Thyroid gland (tissue), 4 donors: ENCODE data around the gene CCT3. TPM values are rescaled to one million over a fixed set of nuclear protein-coding genes. Genes with fewer than 3 reads are reported as not detected.
A peak's percentile ranks its signal among the peaks of the same experiment; 100 is the strongest.

Source experiments
- DNase-seq, 2 donors: peaks; one replicate each; pipeline ENCODE4 v3.0.0-alpha.2; 2019
- H3K27ac ChIP-seq, 3 donors: fragments of 200-600 bp; sonication (generic); 1 replicate in 2 of 3; 2 replicates in 1 of 3; pipeline ENCODE4 v1.5.1; 2016 to 2019; ENCODE audit warnings: mild to moderate bottlenecking in 1 of 3, moderate library complexity in 1 of 3
- H3K27me3 ChIP-seq: fragments of 200-600 bp; sonication (generic); one replicate; pipeline ENCODE4 v1.5.1; 2019
- H3K36me3 ChIP-seq, 2 donors: fragments of 200-600 bp; sonication (generic); one replicate each; pipeline ENCODE4 v1.5.1; 2016 to 2019
- H3K4me1 ChIP-seq, 2 donors: fragments of 200-600 bp; sonication (generic); one replicate each; pipeline ENCODE4 v1.5.1; 2017 to 2019
- H3K4me3 ChIP-seq, 3 donors: fragments of 200-600 bp; sonication (generic); replicated peaks in 1 of 3; 1 replicate in 2 of 3; 2 replicates in 1 of 3; pipeline ENCODE4 v1.5.1; 2016; ENCODE audit warnings: mild to moderate bottlenecking in 1 of 3
- H3K9me3 ChIP-seq: fragments of 200-600 bp; sonication (generic); one replicate; pipeline ENCODE4 v1.5.1; 2017
- CTCF ChIP-seq, 6 experiments: fragments of 200-600 bp in 3 of 6; fragments of 450-650 bp in 3 of 6; sonication (generic) in 3 of 6; IDR thresholded peaks; one replicate each; pipeline ENCODE4 v1.5.1; 2016 to 2019; ENCODE audit warnings: antibody characterized with exemption in 6 of 6, mild to moderate bottlenecking in 2 of 6, inconsistent platforms in 1 of 6, moderate library complexity in 1 of 6
- POLR2A ChIP-seq, 2 donors: fragments of 450-650 bp; IDR thresholded peaks; one replicate each; pipeline ENCODE4 v1.6.1; 2017; ENCODE audit warnings: antibody characterized with exemption in 2 of 2, mild to moderate bottlenecking in 2 of 2, moderate library complexity in 1 of 2
- WGBS, 2 donors: methylation state at CpG; one replicate each; pipeline ENCODE4 v1.1.5; 2017; 5-methylcytosine and 5-hydroxymethylcytosine counted together
- intact Hi-C: fragments of 100-400 bp; cut with DNase I; formaldehyde crosslinking; loops from one replicate; pipeline ENCODE4 v1.15.1; 2023
- total RNA-seq, 4 donors: library from RNA; depleted of rRNA; stranded (reverse); fragments of >200 nt; gene quantifications; one replicate each; pipeline ENCODE4 v1.2.3, GENCODE V29; 2016

CCT3 gene
- total RNA-seq, 4 donors from 2014 or later, result 121 to 214 (median 170) TPM

- Histone ChIP-seq H3K4me3 (no peak overlapping the region), H3K9me3 (no peaks in the 10 kb centered on the region), H3K27ac (no peak overlapping the region), H3K27me3 (no peaks in the 10 kb centered on the region), H3K4me1 (no peaks in the 10 kb centered on the region), H3K36me3 (peaks cover 78 to 89% of the 10 kb centered on the region in 2 donors)
- WGBS, 2 donors, result 87 to 92% methylated on average over 3 of the region's 3 CpGs
- DNase-seq, result no peak
- TF ChIP-seq POLR2A (IDR thresholded peaks at IDR 0.05) (no peak), CTCF (IDR thresholded peaks at IDR 0.05) (no peak)
- intact Hi-C loops, result no loop called here
Measured at GRCh38 chr1:156320560-156320959, 17.5 kb downstream of the CCT3 start.

- H3K36me3 ChIP-seq, result peaks cover 82 to 93% of the 10 kb centered on the region in 2 donors
Measured at GRCh38 chr1:156319664-156320063, 18.4 kb downstream of the CCT3 start.

GRCh38 chr1:156316909-156317308 is 21.2 kb downstream of the CCT3 start:
- no peaks in the 10 kb centered on the region for H3K4me1 ChIP-seq
- WGBS, 2 donors, result 90 to 92% methylated on average over 7 of the region's 7 CpGs
- no peak overlapping the region for H3K4me3 ChIP-seq
- DNase-seq, result no peak
- intact Hi-C loops, result no loop called here
- H3K27ac ChIP-seq, result no peak overlapping the region
- no peaks in the 10 kb centered on the region for H3K9me3 ChIP-seq
- TF ChIP-seq POLR2A (IDR thresholded peaks at IDR 0.05) (no peak), CTCF (IDR thresholded peaks at IDR 0.05) (no peak)
- no peaks in the 10 kb centered on the region for H3K27me3 ChIP-seq
- H3K36me3 ChIP-seq, result peaks cover 74 to 88% of the 10 kb centered on the region in 2 donors

More at GRCh38 chr1:156319664-156320063, 18.4 kb downstream of the CCT3 start:
- H3K27ac ChIP-seq, result no peak overlapping the region
- no peaks in the 10 kb centered on the region for H3K9me3 ChIP-seq
- WGBS, 2 donors, result 60 to 75% methylated on average over 1 of the region's 1 CpG
- no peaks in the 10 kb centered on the region for H3K27me3 ChIP-seq
- DNase-seq, result peak in 1 of 2 donors; percentile 9
- H3K4me1 ChIP-seq, result no peaks in the 10 kb centered on the region
- no peak overlapping the region for H3K4me3 ChIP-seq
- TF ChIP-seq POLR2A (IDR thresholded peaks at IDR 0.05) (no peak), CTCF (IDR thresholded peaks at IDR 0.05) (peak in 4 of 6 experiments; percentile 14 to 47 (median 38))
- intact Hi-C loops, result no loop called here

GRCh38 chr1:156310962-156311361 is 27.1 kb downstream of the CCT3 start:
- Histone ChIP-seq H3K9me3 (no peaks in the 10 kb centered on the region), H3K27ac (no peak overlapping the region), H3K36me3 (peaks cover 64 to 71% of the 10 kb centered on the region in 2 donors), H3K4me3 (no peak overlapping the region), H3K4me1 (no peaks in the 10 kb centered on the region), H3K27me3 (no peaks in the 10 kb centered on the region)
- TF ChIP-seq POLR2A (IDR thresholded peaks at IDR 0.05) (no peak), CTCF (IDR thresholded peaks at IDR 0.05) (no peak)
- no peak for DNase-seq
- 84 to 88% methylated on average over 6 of the region's 6 CpGs for WGBS, 2 donors
- intact Hi-C loops, result no loop called here

- Histone ChIP-seq H3K27ac (no peak overlapping the region), H3K4me1 (no peaks in the 10 kb centered on the region), H3K27me3 (no peaks in the 10 kb centered on the region), H3K4me3 (no peak overlapping the region), H3K9me3 (no peaks in the 10 kb centered on the region), H3K36me3 (peaks cover 42 to 53% of the 10 kb centered on the region in 2 donors)
- intact Hi-C loops, result no loop called here
- DNase-seq, result no peak
- no peak for TF ChIP-seq CTCF (IDR thresholded peaks at IDR 0.05)
- no peak for TF ChIP-seq POLR2A (IDR thresholded peaks at IDR 0.05)
Measured at GRCh38 chr1:156308078-156308477, 30.0 kb downstream of the CCT3 start.
